ENCODE results near the gene ASIC2. TPM values are rescaled to one million over a fixed set of nuclear protein-coding genes. Genes with fewer than 3 reads are reported as not detected.

The ASIC2 gene
- total RNA-seq, 2 donors from 2014 or later: not detected

- no peak for ATAC-seq
Observed at GRCh38 chr17:33229499-33229898, 63.6 kb downstream of the ASIC2 start.

GRCh38 chr17:33229028-33229427 lies 64.1 kb downstream of the ASIC2 start:
- H3K9me3 Mint-ChIP-seq: no peaks in the 10 kb centered on the region
- H3K27ac Mint-ChIP-seq: no peak overlapping the region
- DNase-seq (ENCODE audit: low spot score in 2 of 2): no peak
- ATAC-seq: no peak
- H3K36me3 Mint-ChIP-seq: no peaks in the 10 kb centered on the region

More at GRCh38 chr17:33229499-33229898, 63.6 kb downstream of the ASIC2 start:
- Mint-ChIP-seq H3K9me3 (no peaks in the 10 kb centered on the region), H3K36me3 (no peaks in the 10 kb centered on the region), H3K27ac (no peak overlapping the region)
- no peak for DNase-seq (ENCODE audit: low spot score in 2 of 2)

- H3K36me3 Mint-ChIP-seq: no peaks in the 10 kb centered on the region
- ATAC-seq: no peak
- H3K27ac Mint-ChIP-seq: no peak overlapping the region
- DNase-seq (ENCODE audit: low spot score in 2 of 2): no peak
- H3K9me3 Mint-ChIP-seq: no peaks in the 10 kb centered on the region
Observed at GRCh38 chr17:33228548-33228947, 64.5 kb downstream of the ASIC2 start.

- ATAC-seq (no peak), DNase-seq (ENCODE audit: low spot score in 2 of 2) (no peak)
- Mint-ChIP-seq H3K27ac (no peak overlapping the region), H3K36me3 (no peaks in the 10 kb centered on the region), H3K9me3 (no peaks in the 10 kb centered on the region)
Observed at GRCh38 chr17:33227911-33228310, 65.2 kb downstream of the ASIC2 start.

GRCh38 chr17:33225994-33226393 lies 67.1 kb downstream of the ASIC2 start:
- no peaks in the 10 kb centered on the region for H3K36me3 Mint-ChIP-seq
- no peak overlapping the region for H3K27ac Mint-ChIP-seq
- DNase-seq (ENCODE audit: low spot score in 2 of 2): no peak
- ATAC-seq: no peak
- H3K9me3 Mint-ChIP-seq: no peaks in the 10 kb centered on the region

GRCh38 chr17:33225509-33225908 lies 67.6 kb downstream of the ASIC2 start:
- Mint-ChIP-seq H3K9me3 (no peaks in the 10 kb centered on the region), H3K36me3 (no peaks in the 10 kb centered on the region), H3K27ac (no peak overlapping the region)
- ATAC-seq (no peak), DNase-seq (ENCODE audit: low spot score in 2 of 2) (no peak)

- H3K27ac Mint-ChIP-seq: no peak overlapping the region
- ATAC-seq: no peak
- no peaks in the 10 kb centered on the region for H3K9me3 Mint-ChIP-seq
- no peak for DNase-seq (ENCODE audit: low spot score in 2 of 2)
- no peaks in the 10 kb centered on the region for H3K36me3 Mint-ChIP-seq
Observed at GRCh38 chr17:33220036-33220435, 73.1 kb downstream of the ASIC2 start.

GRCh38 chr17:33218698-33219601 lies 74.1 kb downstream of the ASIC2 start:
- no peak for DNase-seq (ENCODE audit: low spot score in 2 of 2)
- no peak for ATAC-seq
- H3K36me3 Mint-ChIP-seq: no peaks in the 10 kb centered on the region
- no peaks in the 10 kb centered on the region for H3K9me3 Mint-ChIP-seq
- no peak overlapping the region for H3K27ac Mint-ChIP-seq

GRCh38 chr17:33217891-33218290 lies 75.2 kb downstream of the ASIC2 start:
- DNase-seq (ENCODE audit: low spot score in 2 of 2) (no peak), ATAC-seq (no peak)
- H3K27ac Mint-ChIP-seq: no peak overlapping the region
- H3K9me3 Mint-ChIP-seq: no peaks in the 10 kb centered on the region
- H3K36me3 Mint-ChIP-seq: no peaks in the 10 kb centered on the region

GRCh38 chr17:33214996-33215395 lies 78.1 kb downstream of the ASIC2 start:
- no peaks in the 10 kb centered on the region for H3K36me3 Mint-ChIP-seq
- no peak for ATAC-seq
- no peak overlapping the region for H3K27ac Mint-ChIP-seq
- DNase-seq (ENCODE audit: low spot score in 2 of 2): no peak
- no peaks in the 10 kb centered on the region for H3K9me3 Mint-ChIP-seq

- no peaks in the 10 kb centered on the region for H3K36me3 Mint-ChIP-seq
- DNase-seq (ENCODE audit: low spot score in 2 of 2) (no peak), ATAC-seq (no peak)
- no peaks in the 10 kb centered on the region for H3K9me3 Mint-ChIP-seq
- no peak overlapping the region for H3K27ac Mint-ChIP-seq
Observed at GRCh38 chr17:33210285-33210684, 82.8 kb downstream of the ASIC2 start.

GRCh38 chr17:33209671-33210070 lies 83.4 kb downstream of the ASIC2 start:
- no peaks in the 10 kb centered on the region for H3K9me3 Mint-ChIP-seq
- no peaks in the 10 kb centered on the region for H3K36me3 Mint-ChIP-seq
- no peak overlapping the region for H3K27ac Mint-ChIP-seq
- DNase-seq (ENCODE audit: low spot score in 2 of 2): no peak
- ATAC-seq: no peak

- no peak for DNase-seq (ENCODE audit: low spot score in 2 of 2)
- H3K36me3 Mint-ChIP-seq: no peaks in the 10 kb centered on the region
- no peaks in the 10 kb centered on the region for H3K9me3 Mint-ChIP-seq
- no peak overlapping the region for H3K27ac Mint-ChIP-seq
- ATAC-seq: no peak
Observed at GRCh38 chr17:33207231-33207630, 85.9 kb downstream of the ASIC2 start.

- Mint-ChIP-seq H3K27ac (no peak overlapping the region), H3K36me3 (no peaks in the 10 kb centered on the region), H3K9me3 (no peaks in the 10 kb centered on the region)
- DNase-seq (ENCODE audit: low spot score in 2 of 2) (no peak), ATAC-seq (no peak)
Observed at GRCh38 chr17:33205552-33205951, 87.5 kb downstream of the ASIC2 start.

- Mint-ChIP-seq H3K27ac (no peak overlapping the region), H3K36me3 (no peaks in the 10 kb centered on the region), H3K9me3 (no peaks in the 10 kb centered on the region)
- ATAC-seq (no peak), DNase-seq (ENCODE audit: low spot score in 2 of 2) (no peak)
Observed at GRCh38 chr17:33204701-33205100, 88.4 kb downstream of the ASIC2 start.

- ATAC-seq (no peak), DNase-seq (ENCODE audit: low spot score in 2 of 2) (no peak)
- Mint-ChIP-seq H3K9me3 (no peaks in the 10 kb centered on the region), H3K27ac (no peak overlapping the region), H3K36me3 (no peaks in the 10 kb centered on the region)
Observed at GRCh38 chr17:33204156-33204555, 88.9 kb downstream of the ASIC2 start.

GRCh38 chr17:33202796-33203495 lies 90.1 kb downstream of the ASIC2 start:
- no peaks in the 10 kb centered on the region for H3K36me3 Mint-ChIP-seq
- H3K27ac Mint-ChIP-seq: no peak overlapping the region
- no peaks in the 10 kb centered on the region for H3K9me3 Mint-ChIP-seq
- ATAC-seq (no peak), DNase-seq (ENCODE audit: low spot score in 2 of 2) (no peak)

GRCh38 chr17:33202021-33202420 lies 91.1 kb downstream of the ASIC2 start:
- DNase-seq (ENCODE audit: low spot score in 2 of 2) (no peak), ATAC-seq (no peak)
- Mint-ChIP-seq H3K9me3 (no peaks in the 10 kb centered on the region), H3K27ac (no peak overlapping the region), H3K36me3 (no peaks in the 10 kb centered on the region)

Data from activated naive CD4-positive, alpha-beta T cell treated with anti-CD3 and anti-CD28 coated beads, Interleukin-2, amount 50 U/mL, for 72 hours (primary cell).